Epithelial cell of esophagus (primary cell): ENCODE data around the gene NBAS.

Experiments used
- DNase-seq: peaks from one replicate; pipeline ENCODE4 v3.0.0; 2010; ENCODE audit warnings: low read depth
- H3K4me3 ChIP-seq: 2 replicates; pipeline ENCODE4 v1.5.1; 2011; ENCODE audit warnings: mild to moderate bottlenecking, low read length, control low read depth
- CTCF ChIP-seq: IDR thresholded peaks from 2 replicates; pipeline ENCODE4 v1.5.1; 2011; ENCODE audit warnings: low read depth, mild to moderate bottlenecking, low read length, control low read depth, inconsistent platforms; ENCODE audit not compliant: insufficient read depth; ENCODE audit errors: missing control alignments

The NBAS gene

GRCh38 chr2:15302154-15302553, 259.0 kb downstream of the NBAS start:
- no peak for DNase-seq
- H3K4me3 ChIP-seq: no peak overlapping the region
- TF ChIP-seq CTCF: no peak

GRCh38 chr2:15300624-15301573, 260.2 kb downstream of the NBAS start:
- no peak for DNase-seq
- TF ChIP-seq CTCF: no peak
- no peak overlapping the region for H3K4me3 ChIP-seq

GRCh38 chr2:15299904-15300520, 261.1 kb downstream of the NBAS start:
- TF ChIP-seq CTCF: no peak

GRCh38 chr2:15298770-15299169, 262.4 kb downstream of the NBAS start:
- no peak overlapping the region for H3K4me3 ChIP-seq
- TF ChIP-seq CTCF: no peak
- DNase-seq: peak; percentile 66

More at GRCh38 chr2:15299904-15300520, 261.1 kb downstream of the NBAS start:
- H3K4me3 ChIP-seq: no peak overlapping the region
- DNase-seq: no peak

GRCh38 chr2:15293262-15293937, 267.7 kb downstream of the NBAS start:
- no peak overlapping the region for H3K4me3 ChIP-seq
- DNase-seq: no peak
- TF ChIP-seq CTCF: no peak

GRCh38 chr2:15287447-15288184, 273.5 kb downstream of the NBAS start:
- TF ChIP-seq CTCF: no peak
- H3K4me3 ChIP-seq: no peak overlapping the region
- no peak for DNase-seq
